Measurements from ENCODE around the gene ZMYM4.
"Not testable (repeated sequence)": the region's sequence is repeated elsewhere in the genome, so short reads cannot be mapped to it uniquely, and the experiment has no call there.

ZMYM4 gene

DNA sequence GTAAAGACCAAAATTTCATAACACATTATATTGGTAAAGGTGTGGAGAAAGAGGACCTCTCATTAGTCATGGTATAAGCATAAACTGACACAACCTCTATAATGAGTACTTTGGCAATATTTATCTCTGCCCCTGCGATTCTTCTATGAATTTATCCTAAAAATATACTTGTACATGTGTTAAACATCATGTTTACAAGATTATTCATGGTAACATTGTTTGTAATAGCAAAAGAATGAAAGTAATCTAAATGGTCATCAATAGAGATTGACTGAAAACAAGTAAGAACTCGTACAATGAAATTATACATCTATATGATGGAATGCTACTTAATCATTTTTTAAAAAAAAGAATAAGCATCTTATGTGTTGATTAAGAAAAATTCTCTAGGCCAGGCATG lies 192.3 kb downstream of the ZMYM4 start:
- DNase-seq: no peak

- DNase-seq: no peak
Observed at GRCh38 chr1:35461966-35462651, 193.6 kb downstream of the ZMYM4 start.

DNA sequence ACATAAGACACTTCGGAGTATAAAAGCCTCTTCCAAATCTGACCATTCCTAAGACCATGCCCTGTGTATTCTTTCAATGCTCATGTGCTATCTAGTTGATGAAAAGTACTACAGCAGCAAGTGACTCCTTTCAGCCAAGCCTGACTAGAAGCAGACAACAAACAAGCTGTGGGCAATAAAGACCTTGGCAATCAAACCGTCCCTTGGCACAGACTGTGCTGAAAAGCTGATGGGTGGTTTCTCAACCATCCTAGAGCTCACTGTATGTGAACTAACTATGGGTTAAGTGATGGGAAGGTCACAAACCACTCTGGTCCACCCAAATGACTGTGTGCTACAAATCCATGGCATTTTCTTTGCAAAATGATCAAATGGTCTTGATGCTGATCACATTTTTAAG lies 194.7 kb downstream of the ZMYM4 start:
- no peak for DNase-seq

DNA sequence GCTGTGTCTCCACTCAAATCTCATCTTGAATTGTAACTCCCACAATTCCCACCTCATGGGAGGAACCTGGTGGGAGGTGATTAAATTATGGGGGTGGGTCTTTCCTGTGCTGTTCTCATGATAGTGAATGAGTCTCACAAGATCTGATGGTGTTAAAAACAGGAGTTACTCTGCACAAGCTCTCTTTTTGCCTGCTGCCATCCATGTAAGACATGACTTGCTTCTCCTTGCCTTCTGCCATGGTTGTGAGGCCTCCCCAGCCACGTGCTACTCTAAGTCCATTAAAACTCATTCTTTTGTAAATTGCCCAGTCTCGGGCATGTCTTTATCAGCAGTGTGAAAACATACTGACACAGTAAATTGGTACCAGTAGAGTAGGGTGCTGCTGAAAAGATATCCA lies 195.2 kb downstream of the ZMYM4 start:
- not testable (repeated sequence) for DNase-seq

DNA sequence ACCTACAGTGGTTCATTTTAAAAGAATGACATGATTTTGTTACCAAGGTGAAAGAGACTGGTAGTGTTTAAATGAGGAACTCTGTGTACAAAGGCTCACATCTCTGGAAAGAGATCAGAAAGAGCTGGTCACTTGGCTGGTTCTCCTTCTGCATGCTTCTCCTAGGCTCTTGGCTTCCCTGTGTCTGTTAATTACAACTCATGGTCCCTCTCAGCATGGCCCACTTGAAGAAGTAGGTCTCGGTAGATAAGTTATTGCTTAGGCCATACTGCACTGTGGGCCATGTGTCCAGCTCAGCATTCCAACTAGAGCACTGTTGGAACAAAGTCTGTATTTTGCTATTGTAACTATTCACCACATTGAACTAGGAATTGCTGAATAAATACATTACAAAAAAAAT lies 197.6 kb downstream of the ZMYM4 start:
- DNase-seq: no peak

DNA sequence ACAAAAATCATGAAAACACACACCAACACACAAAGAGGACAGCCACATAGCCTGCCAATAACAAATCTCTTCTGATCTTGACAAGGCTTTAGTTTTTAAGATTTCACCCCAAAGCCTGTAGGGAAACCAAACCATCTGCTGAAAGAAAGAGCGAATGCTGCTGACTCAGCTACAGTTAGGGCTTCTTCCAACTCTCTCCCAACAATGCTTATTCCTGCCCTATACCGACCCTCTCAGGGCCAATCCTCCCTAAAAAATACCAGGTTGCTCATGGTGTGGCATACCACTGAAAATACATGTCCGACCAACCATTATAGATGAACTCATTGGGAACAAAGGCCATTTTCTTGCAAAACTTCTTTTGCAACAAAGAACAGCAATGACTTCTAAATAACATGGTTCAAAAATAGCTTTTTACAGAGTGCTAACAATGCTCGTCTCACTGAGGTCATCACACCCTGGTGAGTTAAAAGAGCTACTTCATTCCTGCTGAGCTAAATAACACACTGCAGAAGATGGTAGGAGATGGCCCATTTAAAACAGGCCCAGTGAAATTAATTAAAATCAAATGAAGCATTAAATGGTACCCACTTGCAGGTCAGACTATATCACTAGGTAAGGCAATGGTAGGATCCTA lies 202.6 kb downstream of the ZMYM4 start:
- no peak for DNase-seq

Data from MV-4-11 (cell line).